ENCODE results near the gene MIS18A.

- no peak for TF ChIP-seq CTCF (IDR thresholded peaks at IDR 0.05)
- TF ChIP-seq EP300 (IDR thresholded peaks at IDR 0.05): no peak
Measured at GRCh38 chr21:32256873-32257620, 21.8 kb downstream of the MIS18A start.
